Measurements from ENCODE around the gene ANXA8L1.
"Not testable (repeated sequence)": the region's sequence is repeated elsewhere in the genome, so short reads cannot be mapped to it uniquely, and the experiment has no call there.

Gene ANXA8L1

GRCh38 chr10:46375406-46375805 is at the start of gene ANXA8L1:
TSS of gene ANXA8L1 (plus strand) at chr10:46375776. CDS start at chr10:46375852, 76 bp downstream.
- H3K79me2 ChIP-seq (ENCODE audit: control insufficient read depth, insufficient read depth, low read length, unreplicated experiment); H3K36me3 ChIP-seq (ENCODE audit: insufficient read depth, low read length); H2AFZ ChIP-seq (ENCODE audit: low read length, unreplicated experiment); H3K27ac ChIP-seq (ENCODE audit: low read depth, low read length); H3K4me3 ChIP-seq (ENCODE audit: low read depth, low read length); H3K4me1 ChIP-seq (ENCODE audit: control insufficient read depth, insufficient read depth, low read length, unreplicated experiment); H3K27me3 ChIP-seq (ENCODE audit: insufficient read depth, low read length): not testable (repeated sequence)

DNA sequence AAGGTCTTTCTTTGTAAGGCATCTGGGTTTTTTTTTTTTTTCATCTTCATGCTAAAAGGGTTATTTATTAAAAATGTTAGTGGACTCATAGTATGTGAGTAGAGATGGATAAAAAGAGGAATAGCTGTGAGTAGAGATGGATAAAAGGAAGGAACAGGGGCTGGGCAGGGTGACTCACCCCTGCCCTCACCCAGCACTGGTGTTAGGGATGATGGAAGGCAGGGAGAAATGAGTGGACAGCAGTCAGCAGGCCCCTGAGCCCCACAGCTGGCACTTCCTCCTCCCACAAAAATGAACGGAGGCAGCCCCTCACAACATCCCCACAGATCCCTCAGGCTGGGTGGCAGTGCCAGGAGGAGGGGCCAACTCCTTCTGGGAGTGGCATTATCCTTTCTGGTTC is 49.5 kb upstream of the ANXA8L1 start:
- Histone ChIP-seq H3K27ac (ENCODE audit: low read depth, low read length) (no peak overlapping the region), H3K27me3 (ENCODE audit: insufficient read depth, low read length) (peaks cover 15% of the 10 kb centered on the region), H3K4me3 (ENCODE audit: low read depth, low read length) (no peak overlapping the region), H2AFZ (ENCODE audit: low read length, unreplicated experiment) (no peak overlapping the region), H3K4me1 (ENCODE audit: control insufficient read depth, insufficient read depth, low read length, unreplicated experiment) (no peaks in the 10 kb centered on the region), H3K79me2 (ENCODE audit: control insufficient read depth, insufficient read depth, low read length, unreplicated experiment) (no peaks in the 10 kb centered on the region), H3K36me3 (ENCODE audit: insufficient read depth, low read length) (no peaks in the 10 kb centered on the region)

DNA sequence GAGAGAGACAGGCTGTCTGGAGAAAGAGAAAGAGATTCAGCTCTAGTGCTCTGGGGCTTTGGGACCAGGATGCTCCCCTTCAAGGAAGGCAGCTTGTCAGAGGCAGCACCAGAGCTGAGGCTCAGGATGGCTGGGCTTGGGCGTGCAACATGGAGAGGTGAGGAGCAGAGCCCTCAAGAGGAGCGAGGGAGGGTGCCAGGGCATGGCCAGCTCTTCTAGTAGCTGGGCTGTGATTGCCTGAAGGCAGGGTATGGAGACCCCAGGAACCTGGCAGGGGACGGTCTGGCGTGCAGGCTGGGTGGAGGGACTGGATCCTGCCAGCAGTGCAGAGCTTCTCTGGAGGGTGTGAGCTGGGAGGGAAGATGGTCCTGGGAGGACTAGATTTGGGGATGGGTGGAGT is 48.6 kb upstream of the ANXA8L1 start:
- Histone ChIP-seq H3K27ac (ENCODE audit: low read depth, low read length) (no peak overlapping the region), H3K27me3 (ENCODE audit: insufficient read depth, low read length) (peaks cover 24% of the 10 kb centered on the region), H3K79me2 (ENCODE audit: control insufficient read depth, insufficient read depth, low read length, unreplicated experiment) (no peaks in the 10 kb centered on the region), H2AFZ (ENCODE audit: low read length, unreplicated experiment) (no peak overlapping the region), H3K36me3 (ENCODE audit: insufficient read depth, low read length) (no peaks in the 10 kb centered on the region), H3K4me1 (ENCODE audit: control insufficient read depth, insufficient read depth, low read length, unreplicated experiment) (no peaks in the 10 kb centered on the region), H3K4me3 (ENCODE audit: low read depth, low read length) (no peak overlapping the region)

DNA sequence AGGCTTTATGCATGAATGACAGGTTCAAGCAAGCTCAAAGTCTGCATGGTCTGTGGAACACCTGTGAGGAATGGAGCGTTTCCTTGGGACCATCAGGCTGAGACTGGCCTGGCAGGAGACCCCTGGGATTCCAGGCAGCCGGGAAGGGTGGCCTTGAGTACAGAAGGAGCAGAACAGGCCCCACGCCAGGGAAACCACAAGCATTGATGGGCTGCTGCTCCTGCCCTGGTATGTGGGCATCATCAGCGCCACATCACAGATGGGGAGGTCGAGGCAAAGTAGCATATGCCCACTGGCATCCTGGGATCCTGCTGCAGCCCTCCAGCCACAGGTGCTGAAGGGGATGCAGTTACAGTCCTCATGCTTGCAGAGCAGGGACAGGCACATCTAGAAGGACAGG is 47.9 kb upstream of the ANXA8L1 start:
- Histone ChIP-seq H3K4me3 (ENCODE audit: low read depth, low read length) (no peak overlapping the region), H3K27me3 (ENCODE audit: insufficient read depth, low read length) (peaks cover 26% of the 10 kb centered on the region), H2AFZ (ENCODE audit: low read length, unreplicated experiment) (no peak overlapping the region), H3K36me3 (ENCODE audit: insufficient read depth, low read length) (no peaks in the 10 kb centered on the region), H3K79me2 (ENCODE audit: control insufficient read depth, insufficient read depth, low read length, unreplicated experiment) (no peaks in the 10 kb centered on the region), H3K27ac (ENCODE audit: low read depth, low read length) (no peak overlapping the region), H3K4me1 (ENCODE audit: control insufficient read depth, insufficient read depth, low read length, unreplicated experiment) (no peaks in the 10 kb centered on the region)

GRCh38 chr10:46328853-46329689 is 46.5 kb upstream of the ANXA8L1 start:
- H2AFZ ChIP-seq (ENCODE audit: low read length, unreplicated experiment) = no peak overlapping the region
- H3K79me2 ChIP-seq (ENCODE audit: control insufficient read depth, insufficient read depth, low read length, unreplicated experiment) = no peaks in the 10 kb centered on the region
- H3K27me3 ChIP-seq (ENCODE audit: insufficient read depth, low read length) = peaks cover 22% of the 10 kb centered on the region
- H3K36me3 ChIP-seq (ENCODE audit: insufficient read depth, low read length) = no peaks in the 10 kb centered on the region
- H3K4me1 ChIP-seq (ENCODE audit: control insufficient read depth, insufficient read depth, low read length, unreplicated experiment) = no peaks in the 10 kb centered on the region
- no peak overlapping the region for H3K27ac ChIP-seq (ENCODE audit: low read depth, low read length)
- H3K4me3 ChIP-seq (ENCODE audit: low read depth, low read length) = no peak overlapping the region

GRCh38 chr10:46329690-46330016 is 45.9 kb upstream of the ANXA8L1 start:
- Histone ChIP-seq H3K4me1 (ENCODE audit: control insufficient read depth, insufficient read depth, low read length, unreplicated experiment) (no peaks in the 10 kb centered on the region), H3K27me3 (ENCODE audit: insufficient read depth, low read length) (peaks cover 22% of the 10 kb centered on the region), H3K36me3 (ENCODE audit: insufficient read depth, low read length) (no peaks in the 10 kb centered on the region), H3K79me2 (ENCODE audit: control insufficient read depth, insufficient read depth, low read length, unreplicated experiment) (no peaks in the 10 kb centered on the region), H3K4me3 (ENCODE audit: low read depth, low read length) (no peak overlapping the region), H2AFZ (ENCODE audit: low read length, unreplicated experiment) (no peak overlapping the region), H3K27ac (ENCODE audit: low read depth, low read length) (no peak overlapping the region)

GRCh38 chr10:46330894-46331293 is 44.7 kb upstream of the ANXA8L1 start:
- H3K36me3 ChIP-seq (ENCODE audit: insufficient read depth, low read length) = no peaks in the 10 kb centered on the region
- peaks cover 22% of the 10 kb centered on the region for H3K27me3 ChIP-seq (ENCODE audit: insufficient read depth, low read length)
- no peaks in the 10 kb centered on the region for H3K79me2 ChIP-seq (ENCODE audit: control insufficient read depth, insufficient read depth, low read length, unreplicated experiment)
- no peaks in the 10 kb centered on the region for H3K4me1 ChIP-seq (ENCODE audit: control insufficient read depth, insufficient read depth, low read length, unreplicated experiment)
- no peak overlapping the region for H3K4me3 ChIP-seq (ENCODE audit: low read depth, low read length)
- H2AFZ ChIP-seq (ENCODE audit: low read length, unreplicated experiment) = no peak overlapping the region
- no peak overlapping the region for H3K27ac ChIP-seq (ENCODE audit: low read depth, low read length)

GRCh38 chr10:46365484-46365883 is 10.1 kb upstream of the ANXA8L1 start:
- not testable (repeated sequence) for H3K36me3 ChIP-seq (ENCODE audit: insufficient read depth, low read length); H2AFZ ChIP-seq (ENCODE audit: low read length, unreplicated experiment); H3K4me1 ChIP-seq (ENCODE audit: control insufficient read depth, insufficient read depth, low read length, unreplicated experiment); H3K79me2 ChIP-seq (ENCODE audit: control insufficient read depth, insufficient read depth, low read length, unreplicated experiment); H3K27ac ChIP-seq (ENCODE audit: low read depth, low read length); H3K27me3 ChIP-seq (ENCODE audit: insufficient read depth, low read length); H3K4me3 ChIP-seq (ENCODE audit: low read depth, low read length)

GRCh38 chr10:46367209-46367608 is 8.4 kb upstream of the ANXA8L1 start:
- H3K27me3 ChIP-seq (ENCODE audit: insufficient read depth, low read length); H3K4me1 ChIP-seq (ENCODE audit: control insufficient read depth, insufficient read depth, low read length, unreplicated experiment); H3K36me3 ChIP-seq (ENCODE audit: insufficient read depth, low read length); H3K27ac ChIP-seq (ENCODE audit: low read depth, low read length); H3K4me3 ChIP-seq (ENCODE audit: low read depth, low read length); H3K79me2 ChIP-seq (ENCODE audit: control insufficient read depth, insufficient read depth, low read length, unreplicated experiment); H2AFZ ChIP-seq (ENCODE audit: low read length, unreplicated experiment): not testable (repeated sequence)

GRCh38 chr10:46367666-46368240 is 7.8 kb upstream of the ANXA8L1 start:
- not testable (repeated sequence) for H3K79me2 ChIP-seq (ENCODE audit: control insufficient read depth, insufficient read depth, low read length, unreplicated experiment); H3K27me3 ChIP-seq (ENCODE audit: insufficient read depth, low read length); H2AFZ ChIP-seq (ENCODE audit: low read length, unreplicated experiment); H3K27ac ChIP-seq (ENCODE audit: low read depth, low read length); H3K4me1 ChIP-seq (ENCODE audit: control insufficient read depth, insufficient read depth, low read length, unreplicated experiment); H3K4me3 ChIP-seq (ENCODE audit: low read depth, low read length); H3K36me3 ChIP-seq (ENCODE audit: insufficient read depth, low read length)

DNA sequence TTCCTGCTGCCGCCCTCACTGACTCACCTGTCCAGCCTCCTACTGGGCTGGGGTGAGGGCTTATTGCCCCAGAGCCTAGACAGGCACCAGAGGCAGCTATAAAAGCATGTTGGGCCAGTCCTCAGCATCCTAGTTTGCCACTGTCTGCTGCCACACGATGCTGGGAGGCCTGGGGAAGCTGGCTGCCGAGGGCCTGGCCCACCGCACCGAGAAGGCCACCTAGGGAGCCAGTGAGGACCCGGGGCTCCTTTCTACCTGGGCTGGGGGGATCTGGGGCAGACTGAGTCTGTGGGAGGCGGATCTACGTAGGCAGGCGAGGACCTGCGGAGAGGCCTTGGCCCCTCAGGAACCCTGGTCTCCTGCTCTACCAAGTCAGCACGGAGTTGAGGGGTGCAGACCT is 6.6 kb upstream of the ANXA8L1 start:
- H3K4me3 ChIP-seq (ENCODE audit: low read depth, low read length); H3K4me1 ChIP-seq (ENCODE audit: control insufficient read depth, insufficient read depth, low read length, unreplicated experiment); H3K79me2 ChIP-seq (ENCODE audit: control insufficient read depth, insufficient read depth, low read length, unreplicated experiment); H3K27me3 ChIP-seq (ENCODE audit: insufficient read depth, low read length); H2AFZ ChIP-seq (ENCODE audit: low read length, unreplicated experiment); H3K27ac ChIP-seq (ENCODE audit: low read depth, low read length); H3K36me3 ChIP-seq (ENCODE audit: insufficient read depth, low read length): not testable (repeated sequence)
